Retinal pigment epithelial cell (primary cell): ENCODE results near the gene CNTF.

Source experiments
- DNase-seq: peaks from one replicate; pipeline ENCODE4 v3.0.0-alpha.2; 2010; ENCODE audit warnings: low read depth
- H3K4me3 ChIP-seq: 2 replicates; pipeline ENCODE4 v1.5.1; 2011; ENCODE audit warnings: mild to moderate bottlenecking, low read length, control low read depth, moderate library complexity
- TF ChIP-seq, protein P1 (sequence below): conservative IDR thresholded peaks from 2 replicates; pipeline ENCODE4 v1.5.1; 2011; ENCODE audit warnings: low read depth, low read length, control low read depth, inconsistent platforms

Gene CNTF

DNA sequence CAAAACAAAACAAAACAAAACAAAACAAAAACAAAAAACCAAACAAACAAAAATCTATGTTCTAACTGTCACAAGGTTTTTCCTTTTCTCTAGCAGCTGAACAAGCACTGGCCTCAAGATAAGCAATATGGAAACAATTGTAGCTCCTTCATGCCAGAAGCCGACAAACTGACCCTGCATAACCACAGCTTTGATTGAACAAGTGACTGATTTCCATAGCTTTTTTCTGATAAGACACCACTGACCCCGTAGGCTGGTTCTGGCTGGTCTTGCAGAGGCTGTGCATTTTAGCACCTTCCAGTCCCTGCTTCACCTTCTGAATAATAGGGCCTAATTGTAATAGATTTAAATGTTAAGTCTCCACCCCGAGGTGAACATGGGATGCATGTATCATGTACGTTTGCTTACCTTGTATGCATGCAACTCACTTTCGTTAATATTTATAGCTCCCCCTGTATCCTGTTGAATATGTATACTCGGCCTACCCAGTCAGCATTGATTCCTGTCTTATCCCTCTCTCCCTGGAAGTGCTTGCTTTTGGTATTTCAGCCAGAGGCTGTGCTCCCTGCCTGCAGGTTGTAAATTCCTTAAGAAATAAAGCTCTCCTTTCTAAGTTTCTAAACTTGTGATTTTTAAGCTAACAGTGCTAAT lies 49.6 kb downstream of the CNTF start:
- TF ChIP-seq, protein P1, sequence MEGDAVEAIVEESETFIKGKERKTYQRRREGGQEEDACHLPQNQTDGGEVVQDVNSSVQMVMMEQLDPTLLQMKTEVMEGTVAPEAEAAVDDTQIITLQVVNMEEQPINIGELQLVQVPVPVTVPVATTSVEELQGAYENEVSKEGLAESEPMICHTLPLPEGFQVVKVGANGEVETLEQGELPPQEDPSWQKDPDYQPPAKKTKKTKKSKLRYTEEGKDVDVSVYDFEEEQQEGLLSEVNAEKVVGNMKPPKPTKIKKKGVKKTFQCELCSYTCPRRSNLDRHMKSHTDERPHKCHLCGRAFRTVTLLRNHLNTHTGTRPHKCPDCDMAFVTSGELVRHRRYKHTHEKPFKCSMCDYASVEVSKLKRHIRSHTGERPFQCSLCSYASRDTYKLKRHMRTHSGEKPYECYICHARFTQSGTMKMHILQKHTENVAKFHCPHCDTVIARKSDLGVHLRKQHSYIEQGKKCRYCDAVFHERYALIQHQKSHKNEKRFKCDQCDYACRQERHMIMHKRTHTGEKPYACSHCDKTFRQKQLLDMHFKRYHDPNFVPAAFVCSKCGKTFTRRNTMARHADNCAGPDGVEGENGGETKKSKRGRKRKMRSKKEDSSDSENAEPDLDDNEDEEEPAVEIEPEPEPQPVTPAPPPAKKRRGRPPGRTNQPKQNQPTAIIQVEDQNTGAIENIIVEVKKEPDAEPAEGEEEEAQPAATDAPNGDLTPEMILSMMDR = no peak
- no peak overlapping the region for H3K4me3 ChIP-seq
- DNase-seq = no peak

GRCh38 chr11:58674609-58675008 lies 52.1 kb downstream of the CNTF start:
- TF ChIP-seq, protein P1 = no peak
- no peak overlapping the region for H3K4me3 ChIP-seq
- no peak for DNase-seq
